Measurements from ENCODE around the gene APOL2.
"Not testable (repeated sequence)": the region's sequence is repeated elsewhere in the genome, so short reads cannot be mapped to it uniquely, and the experiment has no call there.

Gene APOL2

GRCh38 chr22:36208162-36208765 is 31.1 kb downstream of the APOL2 start:
- intact Hi-C loops (cut with DNase I), result no loop called here
- DNase-seq, result no peak

GRCh38 chr22:36206255-36206654 is 33.1 kb downstream of the APOL2 start:
- intact Hi-C loops (cut with DNase I), result no loop called here
- no peak for DNase-seq

GRCh38 chr22:36205573-36205972 is 33.8 kb downstream of the APOL2 start:
- intact Hi-C loops (cut with DNase I); DNase-seq: not testable (repeated sequence)

- no peak for DNase-seq
Observed at GRCh38 chr22:36204632-36205015, 34.7 kb downstream of the APOL2 start.

GRCh38 chr22:36204001-36204631 is 35.2 kb downstream of the APOL2 start:
- no peak for DNase-seq
- intact Hi-C loops (cut with DNase I), result no loop called here

More at GRCh38 chr22:36204632-36205015, 34.7 kb downstream of the APOL2 start:
- intact Hi-C loops (cut with DNase I), result no loop called here

GRCh38 chr22:36203441-36203840 is 35.9 kb downstream of the APOL2 start:
- DNase-seq, result not testable (repeated sequence)

GRCh38 chr22:36202906-36203305 is 36.4 kb downstream of the APOL2 start:
- DNase-seq; intact Hi-C loops (cut with DNase I): not testable (repeated sequence)

More at GRCh38 chr22:36203441-36203840, 35.9 kb downstream of the APOL2 start:
- intact Hi-C loops (cut with DNase I), result not testable (repeated sequence)

GRCh38 chr22:36201630-36202319 is 37.6 kb downstream of the APOL2 start, which contains the start of gene APOL4:
TSS of gene APOL4 (minus strand) at chr22:36201809. CDS start at chr22:36201734, 75 bp downstream.
- peak in 32 of 42 donors; percentile 15 to 85 (median 48) for DNase-seq
- intact Hi-C loops (cut with DNase I), result no loop called here

- DNase-seq; intact Hi-C loops (cut with DNase I): not testable (repeated sequence)
Observed at GRCh38 chr22:36201025-36201424, 38.3 kb downstream of the APOL2 start.

- intact Hi-C loops (cut with DNase I), result loop anchor here (5.0 kb wide), 1 partner anchor 83 kb away; no protein-coding TSS in a partner anchor
- DNase-seq, result no peak
Observed at GRCh38 chr22:36199001-36199551, 40.3 kb downstream of the APOL2 start.

GRCh38 chr22:36198536-36198935 is 40.8 kb downstream of the APOL2 start:
- no peak for DNase-seq
- intact Hi-C loops (cut with DNase I), result loop anchor here (5.0 kb wide), 1 partner anchor 84 kb away; no protein-coding TSS in a partner anchor

GRCh38 chr22:36197514-36198146 is 41.7 kb downstream of the APOL2 start:
- no peak for DNase-seq
- intact Hi-C loops (cut with DNase I), result loop anchor here (5.0 kb wide), 1 partner anchor 85 kb away; no protein-coding TSS in a partner anchor

GRCh38 chr22:36197065-36197440 is 42.3 kb downstream of the APOL2 start:
- DNase-seq, result peak in 9 of 42 donors; percentile 14 to 56 (median 27)
- intact Hi-C loops (cut with DNase I), result loop anchor here (5.0 kb wide), 1 partner anchor 85 kb away; no protein-coding TSS in a partner anchor

- intact Hi-C loops (cut with DNase I), result loop anchor here (5.0 kb wide), 1 partner anchor 86 kb away; no protein-coding TSS in a partner anchor
- DNase-seq, result no peak
Observed at GRCh38 chr22:36196254-36197064, 42.9 kb downstream of the APOL2 start.

GRCh38 chr22:36194971-36195370 is 44.4 kb downstream of the APOL2 start:
- intact Hi-C loops (cut with DNase I), result loop anchor here (5.0 kb wide), 1 partner anchor 87 kb away; no protein-coding TSS in a partner anchor
- peak; percentile 14 to 82 (median 65) for DNase-seq

- intact Hi-C loops (cut with DNase I), result no loop called here
- DNase-seq, result no peak
Observed at GRCh38 chr22:36194385-36194784, 44.9 kb downstream of the APOL2 start.

- no peak for DNase-seq
- intact Hi-C loops (cut with DNase I), result no loop called here
Observed at GRCh38 chr22:36193577-36193976, 45.8 kb downstream of the APOL2 start.

- DNase-seq, result no peak
- intact Hi-C loops (cut with DNase I), result no loop called here
Observed at GRCh38 chr22:36193171-36193570, 46.2 kb downstream of the APOL2 start.
